HFFc6 (cell line): ENCODE results near the gene UNC5C. TPM values are rescaled to one million over a fixed set of nuclear protein-coding genes. Genes with fewer than 3 reads are reported as not detected.

Experiments used
- DNase-seq: peaks from one replicate; pipeline ENCODE4 v3.0.0-alpha.2; 2018
- H3K27ac Mint-ChIP-seq: 2 replicates; pipeline ENCODE4 v1.8.0; 2020; ENCODE audit warnings: mild to moderate bottlenecking, mixed read lengths
- H3K27me3 Mint-ChIP-seq: 2 replicates; pipeline ENCODE4 v1.8.0; 2021; ENCODE audit warnings: mild to moderate bottlenecking, moderate library complexity, mixed read lengths; ENCODE audit not compliant: insufficient read depth
- H3K36me3 Mint-ChIP-seq: 2 replicates; pipeline ENCODE4 v1.8.0; 2021; ENCODE audit warnings: low read depth, mixed read lengths
- H3K4me1 Mint-ChIP-seq: 2 replicates; pipeline ENCODE4 v1.8.0; 2020; ENCODE audit warnings: low read depth, mixed read lengths
- H3K4me3 Mint-ChIP-seq: 2 replicates; pipeline ENCODE4 v1.8.0; 2020; ENCODE audit warnings: mild to moderate bottlenecking, moderate library complexity, mixed read lengths
- H3K9me3 Mint-ChIP-seq: 2 replicates; pipeline ENCODE4 v1.8.0; 2020; ENCODE audit warnings: mild to moderate bottlenecking, mixed read lengths
- total RNA-seq, 6 experiments: library from RNA; stranded (reverse); fragmentation: NEBNext Ultra II Directional; extraction: Animal tissue kit (Norgen Biotek cat#: 25700); gene quantifications; 2 replicates in 1 of 6; 3 replicates in 5 of 6; pipeline ENCODE4 v1.2.3, GENCODE V29; 2021
- TF ChIP-seq, protein P1 (sequence below): fragments of 200-600 bp; sonication (generic); IDR thresholded peaks from 2 replicates; pipeline ENCODE4 v1.5.0; 2021; ENCODE audit warnings: antibody characterized with exemption, mild to moderate bottlenecking

Gene UNC5C
- total RNA-seq, 6 experiments from 2014 or later: not detected

- Mint-ChIP-seq H3K4me3 (no peak overlapping the region), H3K4me1 (no peaks in the 10 kb centered on the region), H3K36me3 (no peaks in the 10 kb centered on the region), H3K27me3 (peaks cover 17% of the 10 kb centered on the region), H3K9me3 (no peaks in the 10 kb centered on the region), H3K27ac (no peak overlapping the region)
- no peak for DNase-seq
- TF ChIP-seq, protein P1, sequence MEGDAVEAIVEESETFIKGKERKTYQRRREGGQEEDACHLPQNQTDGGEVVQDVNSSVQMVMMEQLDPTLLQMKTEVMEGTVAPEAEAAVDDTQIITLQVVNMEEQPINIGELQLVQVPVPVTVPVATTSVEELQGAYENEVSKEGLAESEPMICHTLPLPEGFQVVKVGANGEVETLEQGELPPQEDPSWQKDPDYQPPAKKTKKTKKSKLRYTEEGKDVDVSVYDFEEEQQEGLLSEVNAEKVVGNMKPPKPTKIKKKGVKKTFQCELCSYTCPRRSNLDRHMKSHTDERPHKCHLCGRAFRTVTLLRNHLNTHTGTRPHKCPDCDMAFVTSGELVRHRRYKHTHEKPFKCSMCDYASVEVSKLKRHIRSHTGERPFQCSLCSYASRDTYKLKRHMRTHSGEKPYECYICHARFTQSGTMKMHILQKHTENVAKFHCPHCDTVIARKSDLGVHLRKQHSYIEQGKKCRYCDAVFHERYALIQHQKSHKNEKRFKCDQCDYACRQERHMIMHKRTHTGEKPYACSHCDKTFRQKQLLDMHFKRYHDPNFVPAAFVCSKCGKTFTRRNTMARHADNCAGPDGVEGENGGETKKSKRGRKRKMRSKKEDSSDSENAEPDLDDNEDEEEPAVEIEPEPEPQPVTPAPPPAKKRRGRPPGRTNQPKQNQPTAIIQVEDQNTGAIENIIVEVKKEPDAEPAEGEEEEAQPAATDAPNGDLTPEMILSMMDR: no peak
Measured at GRCh38 chr4:95162867-95163266, 385.9 kb downstream of the UNC5C start.

- no peak overlapping the region for H3K27ac Mint-ChIP-seq
- TF ChIP-seq, protein P1: no peak
- H3K4me3 Mint-ChIP-seq: no peak overlapping the region
- H3K4me1 Mint-ChIP-seq: no peaks in the 10 kb centered on the region
- no peaks in the 10 kb centered on the region for H3K9me3 Mint-ChIP-seq
- H3K27me3 Mint-ChIP-seq: peaks cover 15% of the 10 kb centered on the region
- H3K36me3 Mint-ChIP-seq: no peaks in the 10 kb centered on the region
- no peak for DNase-seq
Measured at GRCh38 chr4:95161781-95162469, 386.8 kb downstream of the UNC5C start.

DNA sequence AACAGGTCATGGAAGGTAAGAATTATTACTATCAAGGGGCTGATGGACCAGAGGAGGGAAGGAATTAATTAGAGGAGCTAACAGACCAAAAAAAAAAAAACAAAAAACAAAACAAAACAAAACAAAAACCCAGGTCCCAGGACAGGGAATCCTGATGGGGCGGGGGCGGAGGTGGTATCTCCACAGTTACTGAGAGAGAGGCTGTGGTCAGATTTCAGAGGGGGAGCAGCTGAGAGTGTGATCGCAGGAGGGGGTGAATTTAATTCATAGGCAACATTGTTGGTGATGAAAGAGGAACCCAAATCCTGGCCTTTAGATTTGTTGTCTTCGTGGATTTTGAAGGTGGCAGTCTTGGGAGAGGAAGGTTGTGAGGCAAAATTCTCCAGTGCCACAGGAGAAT, 389.4 kb downstream of the UNC5C start:
- TF ChIP-seq, protein P1: no peak
- Mint-ChIP-seq H3K36me3 (no peaks in the 10 kb centered on the region), H3K4me3 (no peak overlapping the region), H3K27ac (no peak overlapping the region), H3K4me1 (peaks cover 5% of the 10 kb centered on the region), H3K9me3 (no peaks in the 10 kb centered on the region), H3K27me3 (peaks cover 19% of the 10 kb centered on the region)
- no peak for DNase-seq

DNA sequence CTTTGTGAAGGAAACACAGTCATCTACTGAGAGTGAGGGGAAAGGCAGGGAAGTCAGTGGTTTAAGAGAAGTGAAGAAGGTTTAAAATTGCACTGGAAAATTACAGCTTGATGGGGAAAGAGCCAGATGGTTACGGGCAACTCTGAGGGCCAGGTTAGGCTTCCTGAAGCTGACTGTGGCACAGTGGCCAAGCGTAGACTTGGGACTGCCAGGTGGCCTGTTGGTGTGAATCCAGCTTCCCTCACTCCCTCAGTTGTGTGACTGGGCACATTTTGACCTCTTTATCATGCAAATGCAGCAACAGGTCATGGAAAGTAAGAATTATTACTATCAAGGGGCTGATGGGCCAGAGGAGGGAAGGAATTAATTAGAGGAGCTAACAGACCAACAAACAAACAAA, 390.1 kb downstream of the UNC5C start:
- TF ChIP-seq, protein P1: no peak
- H3K4me1 Mint-ChIP-seq: peaks cover 5% of the 10 kb centered on the region
- no peak for DNase-seq
- no peak overlapping the region for H3K4me3 Mint-ChIP-seq
- H3K27ac Mint-ChIP-seq: no peak overlapping the region
- no peaks in the 10 kb centered on the region for H3K36me3 Mint-ChIP-seq
- no peaks in the 10 kb centered on the region for H3K9me3 Mint-ChIP-seq
- peaks cover 19% of the 10 kb centered on the region for H3K27me3 Mint-ChIP-seq

- TF ChIP-seq, protein P1: no peak
- no peak overlapping the region for H3K27ac Mint-ChIP-seq
- no peak overlapping the region for H3K4me3 Mint-ChIP-seq
- DNase-seq: no peak
- no peaks in the 10 kb centered on the region for H3K9me3 Mint-ChIP-seq
- peaks cover 19% of the 10 kb centered on the region for H3K27me3 Mint-ChIP-seq
- H3K4me1 Mint-ChIP-seq: peaks cover 5% of the 10 kb centered on the region
- H3K36me3 Mint-ChIP-seq: no peaks in the 10 kb centered on the region
Measured at GRCh38 chr4:95158045-95158444, 390.7 kb downstream of the UNC5C start.
